Measurements from ENCODE around the gene JPH4.

JPH4 gene

DNA sequence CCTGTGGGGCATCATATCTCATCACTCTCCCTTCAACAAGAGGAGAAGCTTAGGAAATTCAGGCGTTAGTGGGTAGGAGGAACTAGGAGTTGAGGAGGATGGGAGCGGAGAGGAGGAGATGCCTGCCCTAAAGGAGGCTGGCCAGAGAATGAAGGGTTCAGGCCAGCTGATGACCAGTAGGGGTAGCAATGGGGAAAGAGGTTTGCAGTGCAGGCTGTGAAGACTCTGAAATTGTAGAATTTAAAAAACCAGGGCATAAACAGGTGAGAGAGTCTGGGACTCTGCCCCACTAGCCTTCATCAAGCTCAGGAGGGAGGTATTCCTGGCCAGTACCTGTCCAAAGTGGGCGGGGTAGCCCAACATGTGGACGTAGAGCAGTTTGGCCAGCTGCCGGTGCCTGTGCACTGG is 11.8 kb downstream of the JPH4 start:
- DNase-seq (ENCODE audit: low read depth, low spot score): no peak

DNA sequence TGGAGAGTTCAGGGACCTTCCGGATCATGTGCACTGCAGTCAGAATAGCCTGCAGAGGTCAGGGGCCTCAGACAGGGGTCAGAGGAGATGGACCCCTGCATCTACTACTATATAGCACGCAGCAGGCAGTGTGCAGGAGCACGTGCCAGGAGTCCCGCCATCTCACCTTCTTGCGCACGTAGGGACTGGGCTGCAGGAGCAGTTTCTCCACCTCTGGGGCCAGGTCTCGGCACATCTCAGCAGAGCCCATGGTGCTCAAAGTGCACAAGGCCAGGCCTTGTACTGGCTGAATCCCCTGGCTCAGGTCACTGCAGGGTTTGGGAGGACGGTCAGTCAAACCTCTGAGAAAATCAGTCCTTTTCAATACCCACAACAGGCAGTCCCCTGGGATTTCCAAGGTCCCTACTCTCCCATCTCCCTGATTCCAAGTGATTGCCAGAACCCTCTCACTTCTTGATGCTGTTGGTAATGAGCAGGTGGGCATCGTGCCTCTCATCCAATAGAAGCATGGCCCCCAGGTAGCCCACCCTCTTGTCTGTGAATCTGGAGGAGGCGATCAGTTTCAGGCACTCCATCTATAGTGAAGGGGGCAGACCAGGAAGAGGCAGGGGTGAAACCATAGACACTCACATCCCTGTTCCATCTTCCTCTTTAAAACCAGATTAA is 12.3 kb downstream of the JPH4 start:
- DNase-seq (ENCODE audit: low read depth, low spot score): no peak

More for the DNA sequence above, 11.8 kb downstream of the JPH4 start:
- H3K27ac ChIP-seq: peak overlapping the region; percentile 69

DNA sequence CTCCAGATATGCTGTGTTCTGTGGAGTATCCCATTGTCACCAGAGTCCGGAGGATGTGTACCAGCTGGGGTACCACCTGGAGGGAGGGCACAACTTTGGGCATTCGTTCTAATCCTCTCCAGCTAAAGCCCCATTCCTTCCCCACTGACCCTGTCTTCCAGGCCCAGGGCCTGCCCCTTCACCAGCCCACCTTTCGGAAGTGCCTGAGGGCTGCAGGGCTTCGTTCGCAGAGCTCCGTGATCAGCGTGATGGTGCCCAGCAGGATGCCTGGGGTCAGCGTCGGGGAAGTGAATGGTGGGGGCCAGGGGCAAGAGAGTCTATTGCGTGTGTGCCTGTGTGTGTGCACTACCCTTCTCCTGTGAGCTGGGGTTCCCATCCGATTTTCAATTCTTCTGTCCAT is 13.0 kb downstream of the JPH4 start:
- H3K27ac ChIP-seq: no peak overlapping the region
- no peak for DNase-seq (ENCODE audit: low read depth, low spot score)

More for the DNA sequence above, 12.3 kb downstream of the JPH4 start:
- no peak overlapping the region for H3K27ac ChIP-seq

DNA sequence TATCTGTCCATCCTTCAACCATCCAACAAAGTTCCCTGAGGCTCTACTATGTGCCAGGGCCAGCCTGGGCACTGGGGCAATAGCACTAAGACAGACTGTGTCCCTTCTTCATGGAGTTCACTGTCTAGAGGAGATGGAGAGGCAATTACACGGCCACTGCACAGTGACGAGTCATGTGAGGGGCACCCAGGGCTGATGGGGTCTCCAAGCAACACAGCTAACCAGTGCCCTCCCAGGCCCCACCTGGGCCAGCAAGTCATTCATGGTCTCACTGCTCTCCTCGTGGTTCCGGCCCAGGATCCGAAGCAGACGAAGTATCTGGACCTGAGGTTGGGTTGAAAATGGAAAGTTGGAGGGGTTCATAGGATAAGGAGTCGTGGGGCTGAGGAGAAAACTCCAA is 13.7 kb downstream of the JPH4 start:
- no peak overlapping the region for H3K27ac ChIP-seq
- no peak for DNase-seq (ENCODE audit: low read depth, low spot score)

DNA sequence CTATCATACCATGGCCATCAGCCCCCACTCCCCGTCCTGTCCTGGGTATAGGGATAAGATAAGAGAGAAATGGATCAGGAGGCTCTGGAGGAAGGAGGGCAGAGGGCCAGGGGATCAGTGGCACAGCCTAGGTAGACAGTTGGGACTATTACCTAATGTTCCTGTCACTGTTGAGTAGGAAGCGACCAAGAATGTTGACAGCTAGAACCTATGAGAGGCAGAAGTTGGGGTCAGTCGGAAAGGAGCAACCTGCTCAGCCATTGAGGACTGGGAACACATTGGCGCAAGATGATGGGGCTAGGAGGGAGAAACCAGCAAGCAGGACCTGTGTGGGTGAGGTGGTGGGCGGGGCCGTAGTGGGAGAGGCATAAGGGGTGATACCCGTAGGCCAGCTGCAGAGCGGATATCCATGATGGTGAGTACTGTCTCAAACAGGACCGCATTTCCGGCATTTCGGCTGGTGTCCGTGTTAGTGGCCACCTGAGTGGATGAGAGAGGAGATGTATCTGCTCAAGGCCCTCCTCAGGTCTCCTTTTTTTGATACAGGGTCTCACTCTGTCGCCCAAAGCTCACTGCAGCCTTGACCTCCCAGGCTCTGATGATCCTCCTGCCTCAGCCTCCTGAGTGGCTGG is 14.3 kb downstream of the JPH4 start:
- no peak overlapping the region for H3K27ac ChIP-seq
- no peak for DNase-seq (ENCODE audit: low read depth, low spot score)

DNA sequence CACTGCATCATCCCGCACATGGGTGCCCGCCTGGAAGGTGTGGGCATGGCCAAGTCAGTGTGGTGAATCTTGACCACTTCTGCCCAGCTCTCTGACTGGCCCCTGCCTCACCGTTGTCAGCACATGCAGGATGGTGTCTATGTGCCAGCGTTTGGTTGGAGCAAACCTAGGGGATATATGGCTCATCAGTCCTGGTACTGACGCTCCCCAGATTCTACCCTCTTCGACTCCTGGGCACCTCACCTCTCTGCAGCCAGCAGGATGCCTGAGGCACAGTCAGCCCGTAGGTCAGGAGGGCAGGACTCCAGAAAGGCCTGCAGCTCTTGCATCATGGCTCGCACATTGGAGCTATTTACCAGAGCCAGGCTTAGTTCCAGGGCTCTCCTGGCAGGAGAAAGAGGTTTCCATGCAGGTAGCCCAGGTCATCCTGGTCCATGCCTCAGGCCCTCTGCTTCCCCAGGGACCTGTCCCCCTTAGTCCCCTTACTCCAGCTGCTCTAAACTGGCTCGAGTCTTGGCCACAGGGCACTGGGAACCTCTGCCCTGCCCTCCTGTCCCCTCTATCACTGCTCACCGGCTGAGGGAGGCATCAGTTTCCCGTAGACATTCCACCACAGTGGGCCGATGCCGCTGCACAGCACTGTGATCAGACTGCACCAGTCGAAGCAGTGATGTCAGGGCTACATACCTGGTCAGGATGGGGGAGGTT is 15.0 kb downstream of the JPH4 start:
- DNase-seq (ENCODE audit: low read depth, low spot score): no peak
- no peak overlapping the region for H3K27ac ChIP-seq

DNA sequence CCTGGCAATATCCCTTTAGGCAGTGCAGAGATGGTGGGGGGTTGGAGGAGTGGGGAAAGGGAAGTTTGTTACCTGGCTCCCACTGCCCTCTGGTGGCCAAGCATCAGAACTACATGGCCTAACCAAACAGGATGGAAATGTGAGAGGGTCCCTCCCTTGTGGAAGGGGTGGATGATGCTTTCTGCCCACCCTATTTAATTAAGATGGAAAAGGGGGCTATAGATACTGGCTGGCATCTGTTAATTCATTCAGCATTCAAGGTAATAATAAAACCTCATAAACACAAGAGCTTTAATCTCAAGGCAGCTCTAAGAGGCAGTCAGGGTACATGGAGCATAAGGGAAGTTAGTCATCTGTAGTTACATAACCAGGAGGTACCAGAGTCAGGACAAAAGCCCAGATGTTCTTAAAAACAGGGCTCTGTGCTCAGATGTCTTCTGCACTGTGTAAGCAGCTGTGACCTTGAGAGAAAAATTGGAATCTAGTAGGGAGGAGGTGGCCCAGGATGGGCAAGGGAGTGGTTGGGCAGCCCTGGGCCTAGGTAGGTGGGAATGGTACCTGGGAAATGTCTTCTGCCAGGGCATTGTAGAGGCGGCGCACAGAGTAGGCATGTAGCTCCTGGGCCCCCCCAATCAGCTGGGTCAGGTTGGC is 15.6 kb downstream of the JPH4 start:
- no peak overlapping the region for H3K27ac ChIP-seq
- DNase-seq (ENCODE audit: low read depth, low spot score): no peak

DNA sequence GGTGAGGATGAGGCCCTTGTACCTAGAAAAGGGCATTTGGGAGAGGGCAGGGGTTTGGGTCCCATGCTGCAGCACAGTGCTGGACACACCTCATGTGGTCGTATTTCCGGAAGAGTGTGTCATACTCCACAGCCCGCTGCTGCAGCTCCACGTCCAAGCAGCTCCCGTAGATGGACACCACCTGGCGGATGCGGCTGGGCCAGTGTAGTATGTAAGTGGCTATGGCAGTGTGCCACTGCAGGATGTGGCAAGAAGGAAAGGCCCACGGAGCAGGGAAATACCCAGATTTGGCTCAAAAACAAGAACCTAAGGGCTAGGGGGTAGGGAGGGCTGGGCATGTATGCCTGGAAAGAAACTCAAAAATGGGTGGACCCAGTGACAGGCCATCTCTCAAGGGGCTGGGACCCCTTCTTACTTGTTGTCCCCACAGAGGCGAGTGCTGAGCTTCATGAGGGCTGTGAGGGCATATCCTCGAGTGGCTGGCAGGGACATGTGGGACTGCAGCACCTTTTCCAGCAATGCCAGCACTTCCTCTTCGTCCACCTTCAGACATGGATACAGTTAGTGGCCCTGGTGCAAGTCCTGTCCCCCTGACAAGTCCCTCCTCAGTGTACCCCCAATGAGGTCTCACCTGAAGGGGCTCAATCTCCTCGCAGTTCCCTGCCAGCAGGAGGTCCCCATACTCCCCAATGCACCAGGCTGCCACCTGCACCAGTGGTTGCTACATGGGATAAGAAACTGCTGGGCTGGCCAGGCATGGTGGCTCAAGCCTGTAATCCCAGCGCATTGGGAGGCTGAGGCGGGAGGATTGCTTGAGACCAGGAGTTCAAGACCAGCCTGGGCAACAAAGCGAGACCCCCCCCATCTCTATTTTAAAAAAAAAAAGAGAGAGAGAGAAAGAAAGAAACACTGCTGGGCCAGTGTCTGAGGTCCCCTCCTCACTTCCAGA is 16.4 kb downstream of the JPH4 start:
- H3K27ac ChIP-seq: no peak overlapping the region
- no peak for DNase-seq (ENCODE audit: low read depth, low spot score)

DNA sequence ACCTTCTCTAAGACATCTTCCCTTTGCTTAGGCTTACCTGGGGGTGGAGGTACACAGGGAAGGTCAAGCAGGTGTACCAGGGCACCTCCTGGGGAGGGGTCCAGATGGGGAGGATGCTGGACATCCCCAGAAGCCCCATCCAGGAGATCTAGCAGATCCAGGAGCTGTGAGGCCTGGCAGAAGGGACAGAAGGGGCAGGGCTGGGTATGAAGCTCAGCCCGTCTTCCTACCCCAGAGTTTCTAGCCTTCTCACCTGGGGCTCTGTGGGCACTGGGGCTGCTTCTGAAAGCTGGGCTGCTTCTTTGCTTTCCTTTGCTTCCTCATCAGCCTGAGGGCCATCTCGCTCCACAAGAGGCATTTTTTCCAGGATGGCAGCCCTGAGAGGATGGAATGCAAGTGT is 17.3 kb downstream of the JPH4 start:
- no peak overlapping the region for H3K27ac ChIP-seq
- DNase-seq (ENCODE audit: low read depth, low spot score): no peak

DNA sequence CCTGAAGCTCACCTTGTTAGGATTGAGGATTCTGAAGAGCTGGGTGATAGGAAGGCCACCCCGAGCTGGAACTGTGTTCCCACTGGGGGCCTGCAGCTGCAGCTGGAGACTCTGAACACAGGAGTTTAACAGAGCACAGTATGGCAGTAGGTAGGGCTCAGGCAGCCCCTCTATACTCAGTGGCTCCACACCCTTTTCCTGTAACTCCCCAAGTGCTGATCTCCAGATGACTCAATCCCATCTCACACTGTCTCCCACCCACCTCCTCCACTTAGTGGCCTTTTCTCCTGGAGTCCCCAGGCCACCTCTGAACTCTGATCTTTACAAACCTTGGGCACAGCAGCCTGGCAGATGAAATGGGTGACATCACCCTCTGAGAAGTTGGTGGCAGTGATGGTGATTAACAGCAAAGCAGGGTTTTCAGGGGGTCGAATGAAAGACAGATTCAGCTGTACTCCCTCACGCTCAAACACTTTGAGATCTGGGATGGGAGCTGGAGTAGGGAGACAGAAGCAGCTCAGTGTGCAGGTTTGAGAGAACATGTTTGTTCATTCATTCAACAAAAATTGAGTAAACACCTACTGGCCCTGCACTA is 18.6 kb downstream of the JPH4 start:
- H3K27ac ChIP-seq: no peak overlapping the region
- no peak for DNase-seq (ENCODE audit: low read depth, low spot score)

DNA sequence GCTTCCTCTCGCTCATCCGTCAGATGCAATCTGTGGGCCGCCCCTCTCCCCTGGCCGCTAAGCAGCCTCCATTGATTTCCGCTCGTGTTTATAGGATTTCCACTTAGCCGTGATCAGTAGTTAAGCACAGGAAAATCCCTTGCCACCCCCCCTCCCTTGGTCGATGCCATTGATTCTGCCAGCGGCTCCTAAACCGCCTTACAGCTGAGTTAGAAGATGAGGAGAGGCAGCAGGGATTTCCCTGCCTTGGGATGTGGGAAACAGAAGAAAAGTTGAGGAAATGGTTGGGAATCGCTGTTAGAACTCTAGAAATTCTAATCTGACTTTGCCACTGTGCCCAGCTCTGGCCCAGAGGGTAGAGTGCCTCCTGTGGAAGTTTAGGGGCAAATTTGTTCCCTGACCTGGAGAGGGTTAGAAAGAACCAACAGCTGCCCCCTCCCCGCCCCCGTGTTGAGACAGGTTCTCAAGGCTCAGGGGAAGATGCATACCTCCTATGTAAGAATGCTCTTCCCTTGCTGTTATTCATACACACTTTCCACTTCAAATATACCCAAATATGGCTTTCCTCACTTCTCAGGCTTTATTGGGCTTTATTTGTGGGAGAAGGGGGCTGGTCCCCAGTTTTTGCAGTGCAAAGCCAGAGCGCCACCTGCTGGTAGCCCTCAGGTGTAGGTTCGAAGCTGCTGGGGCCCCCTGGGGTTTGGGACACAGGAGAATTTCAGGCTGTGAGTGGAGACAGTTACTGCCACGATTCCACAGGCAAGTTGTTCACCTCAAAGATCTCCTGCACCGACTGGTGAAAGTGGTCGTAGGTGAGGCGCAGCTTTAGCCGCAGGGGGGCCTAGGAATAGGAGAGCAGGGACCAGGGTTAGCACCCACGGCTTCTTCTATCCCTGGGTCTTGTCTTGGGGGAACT is 19.3 kb downstream of the JPH4 start:
- no peak for DNase-seq (ENCODE audit: low read depth, low spot score)
- no peak overlapping the region for H3K27ac ChIP-seq

DNA sequence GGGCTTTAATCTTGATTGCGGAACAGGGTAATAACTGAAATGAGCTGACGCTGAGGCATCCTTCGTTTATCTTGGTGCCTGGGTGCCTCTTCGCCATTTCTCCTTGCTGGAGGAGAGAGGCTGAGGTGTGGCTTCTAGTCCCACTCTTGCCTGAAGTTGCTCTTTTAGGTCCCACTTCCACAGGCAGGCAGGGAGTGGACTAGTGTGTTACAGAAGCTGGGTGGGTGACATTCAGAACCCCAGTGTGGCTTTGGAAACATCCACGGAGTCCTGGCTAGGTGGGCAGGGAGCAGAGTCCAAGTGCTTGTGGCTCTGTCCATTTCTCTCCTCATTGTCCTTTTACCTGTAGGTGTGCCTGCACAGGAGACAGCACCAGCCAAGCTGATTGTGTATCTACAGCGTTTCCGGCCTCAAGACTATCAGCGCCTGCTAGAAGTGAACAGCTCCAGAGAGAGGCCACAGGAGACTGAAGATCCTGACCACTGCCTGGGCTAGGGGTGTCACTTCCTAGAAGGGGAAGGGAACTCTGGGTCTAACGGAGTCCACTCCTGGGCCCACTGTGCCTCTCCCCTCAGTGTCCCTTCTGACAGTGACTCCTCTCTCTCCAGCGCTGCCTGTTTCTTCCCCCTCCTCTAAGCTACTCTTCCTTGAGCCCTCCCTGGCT is 20.1 kb downstream of the JPH4 start:
- no peak overlapping the region for H3K27ac ChIP-seq
- no peak for DNase-seq (ENCODE audit: low read depth, low spot score)

DNA sequence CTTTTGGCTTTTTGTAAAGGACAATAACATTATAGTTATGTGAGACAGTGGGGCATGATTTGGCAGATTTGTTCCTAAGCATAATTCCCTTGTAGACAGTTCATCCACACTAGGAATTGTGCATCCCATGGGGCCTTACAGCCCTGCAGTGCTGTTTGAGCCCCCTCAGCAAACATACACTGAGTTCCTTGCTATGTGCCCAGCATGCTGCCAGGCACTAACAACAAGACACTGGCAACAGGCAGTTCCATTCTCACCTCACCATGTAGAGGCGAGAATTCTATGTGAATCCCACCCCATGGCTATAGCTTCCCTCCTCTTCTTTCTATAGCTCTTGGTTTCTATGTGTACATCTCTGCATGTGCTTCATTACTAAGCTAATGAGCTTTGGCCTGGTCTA is 20.6 kb downstream of the JPH4 start:
- no peak overlapping the region for H3K27ac ChIP-seq
- DNase-seq (ENCODE audit: low read depth, low spot score): no peak

DNA sequence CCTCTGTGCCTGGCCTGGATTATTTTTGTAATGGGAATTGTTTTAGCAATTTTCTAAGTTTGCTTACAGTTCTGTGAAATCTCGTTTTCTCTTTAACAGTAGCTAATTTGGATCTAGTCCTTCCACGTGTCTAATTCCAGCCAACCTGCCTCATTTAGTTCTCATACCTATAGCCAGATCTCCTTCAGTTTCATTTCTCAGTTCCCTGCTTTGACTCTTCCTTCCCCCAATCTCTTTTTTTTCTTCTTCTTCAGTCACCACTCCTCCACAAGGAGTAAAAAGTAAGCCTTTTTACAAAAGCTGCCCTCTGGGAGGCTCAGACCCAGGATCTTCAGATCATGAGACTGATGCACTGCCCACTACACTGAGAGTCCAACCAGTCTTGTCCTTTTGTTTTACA is 21.1 kb downstream of the JPH4 start:
- peak overlapping the region; percentile 70 for H3K27ac ChIP-seq
- no peak for DNase-seq (ENCODE audit: low read depth, low spot score)

DNA sequence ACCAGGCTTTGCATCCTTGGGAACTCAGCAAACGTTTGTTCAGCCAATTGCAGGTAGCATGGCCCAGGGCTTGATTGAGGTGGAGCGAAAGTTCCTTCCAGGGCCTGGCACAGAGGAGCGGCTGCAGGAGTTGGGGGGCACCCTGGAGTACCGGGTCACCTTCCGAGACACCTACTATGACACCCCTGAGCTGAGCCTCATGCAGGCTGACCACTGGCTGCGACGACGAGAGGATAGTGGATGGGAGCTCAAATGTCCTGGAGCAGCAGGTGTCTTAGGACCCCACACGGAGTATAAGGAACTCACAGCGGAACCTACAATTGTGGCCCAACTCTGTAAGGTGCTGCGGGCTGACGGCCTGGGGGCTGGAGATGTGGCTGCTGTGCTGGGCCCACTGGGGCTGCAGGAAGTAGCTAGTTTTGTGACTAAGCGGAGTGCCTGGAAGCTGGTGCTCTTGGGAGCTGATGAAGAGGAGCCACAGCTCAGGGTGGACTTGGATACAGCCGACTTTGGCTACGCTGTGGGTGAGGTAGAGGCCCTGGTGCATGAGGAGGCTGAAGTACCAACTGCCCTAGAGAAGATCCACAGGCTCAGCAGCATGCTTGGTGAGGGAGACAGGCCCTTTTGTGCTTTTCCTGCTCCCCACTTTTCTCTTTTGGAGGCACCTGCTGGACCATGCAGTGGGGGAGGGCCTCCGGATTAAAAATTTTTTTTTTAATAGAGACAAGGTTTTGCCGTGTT is 21.7 kb downstream of the JPH4 start:
- DNase-seq (ENCODE audit: low read depth, low spot score): no peak

DNA sequence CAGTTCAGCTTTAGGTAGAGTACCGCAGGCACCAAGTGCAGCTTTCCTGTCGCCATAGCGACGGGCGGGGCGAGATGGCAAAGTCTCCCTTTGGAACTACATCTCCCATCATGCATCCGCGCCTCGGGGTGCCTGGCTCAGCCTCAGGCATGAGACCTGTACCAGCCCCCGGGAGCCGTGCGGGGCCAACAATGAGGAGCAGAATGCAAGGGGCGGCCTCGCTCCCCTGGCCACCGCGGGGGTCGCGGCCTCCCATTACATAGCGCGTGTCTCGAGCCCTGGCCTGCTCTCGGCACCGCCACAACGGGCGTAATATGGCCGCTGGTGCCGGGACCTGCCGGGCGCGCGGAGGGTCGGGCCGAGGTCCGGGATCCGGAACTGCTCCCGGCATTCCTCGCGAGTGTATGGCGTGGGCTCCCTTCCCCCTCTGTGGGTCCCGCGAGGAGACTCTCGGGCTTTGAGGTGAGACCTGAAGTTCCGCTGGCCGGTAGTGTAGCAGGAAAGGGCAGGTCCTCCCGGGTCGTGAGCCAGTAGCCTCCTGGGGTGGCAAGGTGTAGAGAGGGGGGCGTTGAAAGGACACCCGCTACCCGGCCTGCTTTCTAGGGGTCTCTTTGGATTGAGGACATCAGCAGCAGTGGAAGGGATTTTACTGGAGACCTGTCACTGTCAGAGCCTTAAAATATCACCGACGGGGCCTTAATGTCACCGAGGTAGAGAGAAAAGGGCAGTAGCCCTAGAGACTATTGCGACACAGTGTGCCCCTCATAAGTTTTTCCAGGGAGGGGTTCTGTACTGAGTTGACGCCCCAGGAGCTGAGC is 22.5 kb downstream of the JPH4 start, which contains the start of gene THTPA:
Gene THTPA, plus strand, starts transcription at position 390 of the 818 bp plus-strand sequence. CDS start 487 bp downstream, outside the sequence.
- peak within 1 kb of the TSS; percentile 70 for H3K27ac ChIP-seq
- DNase-seq (ENCODE audit: low read depth, low spot score): peak; percentile 46

More for the DNA sequence above, 21.7 kb downstream of the JPH4 start:
- peak overlapping the region; percentile 70 for H3K27ac ChIP-seq

Data from epithelial cell of prostate (primary cell).